ENCODE results near the gene STPG4.

Gene STPG4

GRCh38 chr2:47069628-47070154 is 85.4 kb downstream of the STPG4 start:
- DNase-seq: no peak

- DNase-seq: no peak
Observed at GRCh38 chr2:47068981-47069627, 86.0 kb downstream of the STPG4 start.

GRCh38 chr2:47067788-47068407 is 87.2 kb downstream of the STPG4 start:
- no peak for DNase-seq

- DNase-seq: no peak
Observed at GRCh38 chr2:47065771-47066380, 89.2 kb downstream of the STPG4 start.

GRCh38 chr2:47065343-47065742 is 89.8 kb downstream of the STPG4 start:
- no peak for DNase-seq

- DNase-seq: no peak
Observed at GRCh38 chr2:47064106-47064505, 91.0 kb downstream of the STPG4 start.

- no peak for DNase-seq
Observed at GRCh38 chr2:47063538-47063930, 91.6 kb downstream of the STPG4 start.

GRCh38 chr2:47062681-47063537 is 92.2 kb downstream of the STPG4 start:
- no peak for DNase-seq

- no peak for DNase-seq
Observed at GRCh38 chr2:47061944-47062678, 93.0 kb downstream of the STPG4 start.

- no peak for DNase-seq
Observed at GRCh38 chr2:47060652-47061170, 94.4 kb downstream of the STPG4 start.

- no peak for DNase-seq
Observed at GRCh38 chr2:47058003-47058931, 96.8 kb downstream of the STPG4 start.

GRCh38 chr2:47057687-47058002 is 97.5 kb downstream of the STPG4 start:
- no peak for DNase-seq

- DNase-seq: no peak
Observed at GRCh38 chr2:47056868-47057686, 98.0 kb downstream of the STPG4 start.

- no peak for DNase-seq
Observed at GRCh38 chr2:47056374-47056773, 98.7 kb downstream of the STPG4 start.

- DNase-seq: peak; percentile 19
Observed at GRCh38 chr2:47054868-47055267, 100.2 kb downstream of the STPG4 start.

- no peak for DNase-seq
Observed at GRCh38 chr2:47054036-47054555, 101.0 kb downstream of the STPG4 start.

GRCh38 chr2:47052847-47053246 is 102.3 kb downstream of the STPG4 start:
- no peak for DNase-seq

GRCh38 chr2:47051562-47051961 is 103.5 kb downstream of the STPG4 start:
- DNase-seq: no peak

GRCh38 chr2:47050762-47051161 is 104.3 kb downstream of the STPG4 start:
- DNase-seq: no peak

Data from NCI-H1105 (cell line).